ENCODE data around the gene HSPD1.
A peak's percentile ranks its signal among the peaks of the same experiment; 100 is the strongest.
"Not testable (repeated sequence)": the region's sequence is repeated elsewhere in the genome, so short reads cannot be mapped to it uniquely, and the experiment has no call there.

Gene HSPD1

GRCh38 chr2:197496695-197497094 lies 2.9 kb downstream of the HSPD1 start:
- DNase-seq (ENCODE audit: low read depth): no peak

GRCh38 chr2:197495433-197496134 lies 4.1 kb downstream of the HSPD1 start:
- DNase-seq (ENCODE audit: low read depth): no peak

GRCh38 chr2:197487385-197487784 lies 12.3 kb downstream of the HSPD1 start:
- DNase-seq (ENCODE audit: low read depth): no peak

GRCh38 chr2:197486175-197486574 lies 13.5 kb downstream of the HSPD1 start:
- no peak for DNase-seq (ENCODE audit: low read depth)

DNA sequence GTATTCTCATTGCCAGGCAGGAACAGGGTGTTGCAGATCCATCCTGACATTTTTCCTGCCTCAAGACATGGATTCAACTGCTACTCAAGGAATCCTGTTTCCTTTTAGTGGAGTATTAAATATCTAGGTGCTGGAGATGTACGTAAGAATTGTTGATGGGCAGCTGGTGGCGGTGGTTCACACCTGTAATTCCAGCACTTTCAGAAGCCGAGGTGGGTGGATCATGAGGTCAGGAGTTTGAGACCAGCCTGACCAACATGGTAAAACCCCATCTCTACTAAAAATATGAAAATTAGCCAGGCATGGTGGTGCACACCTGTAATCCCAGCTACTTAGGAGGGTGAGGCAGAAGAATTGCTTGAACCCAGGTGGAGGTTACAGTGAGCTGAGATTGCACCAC lies 15.4 kb downstream of the HSPD1 start:
- not testable (repeated sequence) for DNase-seq (ENCODE audit: low read depth)

DNA sequence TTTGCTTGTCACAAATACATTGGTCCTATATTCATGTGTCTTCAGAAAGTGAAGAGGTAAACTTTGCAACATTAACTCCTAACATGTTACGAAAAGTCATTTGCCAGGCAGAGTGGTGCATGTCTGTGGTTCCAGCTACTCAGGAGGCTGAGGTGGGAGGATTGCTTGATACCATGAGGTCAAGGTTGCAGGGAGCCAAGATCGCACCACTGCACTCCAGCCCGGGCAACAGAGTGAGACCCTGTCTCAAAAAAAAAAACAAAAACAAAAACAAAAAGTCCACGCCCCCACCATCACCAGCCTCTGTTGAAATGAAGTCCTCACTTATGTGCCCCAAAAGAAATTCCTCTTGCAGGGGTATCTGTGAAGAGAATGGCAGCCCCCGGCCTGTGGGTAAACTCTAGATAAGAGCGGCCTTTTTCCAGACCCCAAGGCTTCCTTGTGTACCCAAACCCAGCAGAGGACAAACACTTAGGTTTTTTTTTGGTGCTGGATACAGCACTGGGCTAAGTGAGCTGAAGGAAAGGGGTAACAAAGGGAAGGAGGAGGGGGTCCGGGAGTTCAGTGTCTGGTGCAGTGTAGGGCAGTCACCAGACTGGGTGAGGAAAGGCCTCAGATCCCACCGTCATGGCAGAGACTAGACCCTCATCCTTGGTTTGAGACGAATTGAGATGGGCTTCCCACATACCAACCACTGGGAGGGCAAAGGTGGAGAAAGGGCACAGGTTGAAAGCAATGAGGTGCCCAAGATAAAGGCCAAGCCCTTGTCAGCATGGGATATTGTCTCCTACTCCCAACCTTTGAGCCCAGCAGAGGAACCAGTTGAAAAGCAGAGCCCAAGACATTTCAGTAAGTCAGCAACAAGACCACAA lies 19.2 kb downstream of the HSPD1 start:
- no peak for DNase-seq (ENCODE audit: low read depth)

DNA sequence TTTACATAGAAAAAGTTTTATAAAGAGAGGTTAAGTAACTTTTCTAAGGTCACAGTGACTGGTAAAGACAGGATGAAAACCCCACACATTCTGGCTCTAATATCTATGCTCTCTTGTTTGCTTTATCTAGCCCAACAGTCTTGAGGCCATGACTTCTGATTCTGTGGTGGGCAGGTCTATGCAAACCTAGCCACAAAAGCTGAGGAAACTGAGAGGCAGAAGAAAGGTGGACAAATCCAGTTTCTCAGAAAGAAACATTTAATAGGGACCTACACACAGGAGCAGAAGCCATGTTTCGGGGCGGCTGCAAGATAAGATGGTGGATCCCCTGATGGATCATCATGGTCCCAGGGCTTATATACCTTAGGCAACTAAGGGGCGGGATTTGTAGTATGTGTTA lies 21.8 kb downstream of the HSPD1 start:
- no peak for DNase-seq (ENCODE audit: low read depth)

GRCh38 chr2:197472166-197472565 lies 27.5 kb downstream of the HSPD1 start:
- no peak for DNase-seq (ENCODE audit: low read depth)

DNA sequence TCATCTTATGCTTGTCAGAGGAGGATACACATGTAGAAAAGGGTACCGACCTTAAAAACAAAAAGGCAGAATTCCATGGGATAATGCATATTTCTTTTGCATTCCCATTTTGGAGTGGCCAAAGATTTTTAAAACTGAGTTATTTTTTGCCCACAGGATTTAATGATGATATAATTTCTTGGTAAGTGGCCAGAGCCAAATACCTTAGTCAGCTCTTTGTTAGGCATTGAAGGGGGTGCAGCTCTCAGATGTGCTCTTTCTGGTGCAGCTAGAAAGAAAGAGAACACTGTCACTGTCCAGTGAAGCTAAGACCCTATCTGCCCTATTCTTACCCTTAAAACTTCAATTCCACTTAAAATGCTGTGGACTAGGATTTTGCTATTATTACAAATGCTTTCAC lies 35.5 kb downstream of the HSPD1 start:
- DNase-seq (ENCODE audit: low read depth): no peak

- no peak for DNase-seq (ENCODE audit: low read depth)
These were observed 38.6 kb downstream of the HSPD1 start for GRCh38 chr2:197461057-197461456.

DNA sequence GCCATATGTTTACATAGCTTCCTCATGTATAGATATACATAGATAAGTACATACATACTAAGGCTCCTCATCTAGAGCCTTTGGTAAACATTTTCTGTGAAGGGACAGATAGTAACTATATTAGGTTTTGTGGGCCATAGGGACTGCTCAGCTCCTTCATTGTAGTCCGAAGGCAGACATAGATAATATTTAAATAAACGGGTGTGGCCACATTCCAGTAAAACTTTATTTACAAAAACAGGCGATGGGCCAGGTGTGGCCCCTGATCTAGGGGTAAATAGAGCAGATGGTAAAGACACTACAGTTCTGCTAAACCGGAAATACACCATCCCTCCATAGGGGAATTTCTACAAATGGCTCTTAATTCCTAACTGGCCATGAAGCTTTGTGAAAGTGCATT lies 39.0 kb downstream of the HSPD1 start:
- no peak for DNase-seq (ENCODE audit: low read depth)

- DNase-seq (ENCODE audit: low read depth): no peak
These were observed 44.2 kb downstream of the HSPD1 start for GRCh38 chr2:197455428-197455827.

GRCh38 chr2:197454923-197455322 lies 44.7 kb downstream of the HSPD1 start:
- DNase-seq (ENCODE audit: low read depth): no peak

DNA sequence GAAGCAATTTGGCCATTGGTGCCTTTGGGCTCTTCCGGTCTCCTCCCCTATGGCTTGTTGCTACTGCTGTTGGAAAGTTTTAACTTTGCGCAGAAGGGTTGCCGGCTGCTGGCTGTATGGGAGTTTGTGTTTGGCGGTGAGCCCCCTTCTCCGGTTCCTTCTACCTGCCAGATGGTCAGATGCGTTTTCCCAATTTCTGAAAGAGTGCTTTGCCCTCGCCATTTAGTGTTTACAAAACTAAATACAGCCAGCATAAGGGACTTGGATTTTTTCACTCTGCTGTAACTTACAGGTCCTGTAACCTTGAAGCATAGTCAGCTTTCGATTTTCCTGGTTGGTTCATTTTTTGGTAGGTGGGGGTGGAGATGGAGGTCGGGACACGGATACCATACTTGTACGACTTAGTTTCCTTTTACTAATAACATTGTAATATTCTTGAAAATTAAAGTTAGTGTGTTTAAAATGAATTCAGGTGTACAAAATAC lies 45.7 kb downstream of the HSPD1 start:
- DNase-seq (ENCODE audit: low read depth): no peak

GRCh38 chr2:197453123-197453913 lies 46.3 kb downstream of the HSPD1 start, which contains the start of gene COQ10B:
Gene COQ10B (plus strand): TSS chr2:197453552. CDS start chr2:197453561, 9 bp downstream.
- peak; percentile 99 for DNase-seq (ENCODE audit: low read depth)

DNA sequence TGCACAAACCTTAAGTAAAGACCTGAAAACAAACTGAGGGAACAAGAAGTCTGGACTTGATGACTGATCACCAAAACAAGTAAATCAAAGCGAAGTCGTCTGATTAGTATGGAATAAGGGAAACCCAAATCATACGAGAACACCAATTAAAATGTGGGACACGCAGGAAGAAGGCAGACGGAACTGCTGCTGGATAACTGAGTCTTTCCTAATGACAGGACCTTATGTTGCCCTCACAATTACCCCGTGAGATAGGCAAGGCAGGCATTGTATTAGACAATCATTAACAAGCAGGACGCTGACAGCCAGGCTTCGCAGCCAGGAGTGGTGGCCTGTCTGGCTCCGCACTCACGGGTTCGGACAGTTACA lies 46.9 kb downstream of the HSPD1 start:
- DNase-seq (ENCODE audit: low read depth): no peak

GRCh38 chr2:197450935-197451358 lies 48.7 kb downstream of the HSPD1 start:
- not testable (repeated sequence) for DNase-seq (ENCODE audit: low read depth)

GRCh38 chr2:197450465-197450864 lies 49.2 kb downstream of the HSPD1 start:
- no peak for DNase-seq (ENCODE audit: low read depth)

DNA sequence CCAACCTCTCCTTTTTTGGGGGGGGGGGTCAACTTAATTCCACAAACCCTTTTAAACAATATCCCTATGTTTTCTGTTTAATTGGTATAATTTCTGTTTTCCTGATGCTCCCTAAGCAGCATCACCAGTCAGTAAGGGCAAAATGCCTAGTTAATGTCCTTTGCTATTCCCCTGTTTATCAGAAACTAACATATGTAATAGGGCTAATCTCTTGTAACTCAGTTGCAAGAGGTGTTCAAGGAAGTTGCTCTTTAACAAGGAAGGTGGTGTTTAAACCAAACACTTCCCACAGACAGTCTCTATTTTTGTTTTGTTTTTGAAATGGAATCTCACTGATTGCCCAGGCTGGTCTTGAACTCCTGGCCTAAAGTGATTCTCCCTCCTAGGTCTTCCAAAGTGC lies 52.8 kb downstream of the HSPD1 start:
- no peak for DNase-seq (ENCODE audit: low read depth)

DNA sequence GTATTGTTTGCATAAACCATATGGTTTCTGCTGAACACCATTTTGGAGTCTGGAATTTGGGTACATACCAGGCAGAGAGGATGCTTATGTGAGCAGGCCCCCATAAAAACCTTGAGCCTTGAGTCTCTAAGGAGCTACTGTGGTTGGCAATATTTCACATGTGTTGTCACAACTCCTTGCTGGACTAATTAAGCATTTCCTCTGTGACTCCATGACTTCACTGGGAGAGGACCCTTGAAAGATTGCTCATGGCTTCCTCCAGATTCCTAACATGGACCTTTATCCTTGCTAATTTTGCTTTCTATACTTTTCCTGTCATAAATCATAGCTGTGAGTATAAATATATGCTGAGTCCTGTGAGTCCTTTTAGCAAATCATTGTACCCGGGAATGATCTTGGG lies 53.9 kb downstream of the HSPD1 start:
- DNase-seq (ENCODE audit: low read depth): no peak

DNA sequence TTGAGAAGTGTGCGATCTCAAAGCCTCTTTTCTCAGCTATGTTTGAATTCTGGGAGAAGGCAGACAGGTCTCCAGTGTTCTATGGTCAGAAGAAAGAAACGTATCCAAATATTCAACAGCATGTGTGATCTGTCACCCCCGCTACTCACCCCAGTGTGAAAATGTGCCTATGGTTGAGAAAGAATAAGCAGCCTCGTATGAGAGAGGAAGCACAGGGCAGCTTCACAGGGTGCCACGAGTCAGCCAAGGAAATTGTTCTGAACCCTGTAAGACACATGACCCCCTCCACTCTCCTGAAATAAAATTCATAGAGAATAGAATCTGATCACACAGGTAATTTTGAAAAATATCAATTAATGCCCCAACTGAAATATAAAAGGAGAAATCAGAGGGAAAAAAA lies 56.8 kb downstream of the HSPD1 start:
- no peak for DNase-seq (ENCODE audit: low read depth)

- DNase-seq (ENCODE audit: low read depth): no peak
These were observed 62.3 kb downstream of the HSPD1 start for GRCh38 chr2:197437380-197437779.
